Measurements from ENCODE around the gene TUT1. TPM values are rescaled to one million over a fixed set of nuclear protein-coding genes. Genes with fewer than 3 reads are reported as not detected.
"Not testable (repeated sequence)": the region's sequence is repeated elsewhere in the genome, so short reads cannot be mapped to it uniquely, and the experiment has no call there.

TUT1 gene
- total and polyA plus RNA-seq, 2 of the 4 experiments (the other 2 are of a cell fraction) = 4.3 to 10.1 TPM

DNA sequence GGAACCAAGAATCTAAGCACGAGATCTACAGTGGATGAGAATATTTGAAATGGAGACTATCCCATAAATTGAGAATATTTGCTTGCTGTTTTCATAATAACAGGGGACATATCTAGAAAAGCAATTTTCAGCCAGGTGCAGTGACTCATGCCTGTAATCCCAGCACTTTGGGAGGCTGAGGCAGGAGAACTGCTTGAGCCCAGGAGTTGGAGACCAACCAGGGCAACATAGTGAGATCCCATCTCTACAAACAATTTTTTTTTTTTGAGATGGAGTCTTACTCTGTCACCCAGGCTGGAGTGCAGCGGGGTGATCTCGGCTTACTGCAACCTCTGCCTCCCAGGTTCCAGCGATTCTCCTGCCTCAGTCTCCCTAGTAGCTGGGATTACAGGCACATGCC lies 9.6 kb downstream of the TUT1 start:
- intact Hi-C loops (cut with micrococcal nuclease); H3K4me3 ChIP-seq (ENCODE audit: insufficient read depth, low read depth, low read length); DNase-seq; H3K14ac ChIP-seq (replicated peaks; ENCODE audit: low read depth, low read length); ATAC-seq (ENCODE audit: low read depth); in situ Hi-C loops (cut with MboI; ENCODE audit: low sequenced_read_pairs); H4K8ac ChIP-seq (ENCODE audit: low read depth in 2 of 2, low read length in 2 of 2); H4K91ac ChIP-seq (ENCODE audit: insufficient read depth, low read depth, low read length); H2AFZ ChIP-seq (replicated peaks; ENCODE audit: low read length, poor library complexity); H3K9ac ChIP-seq (ENCODE audit: low read depth, low read length); H3K9me3 ChIP-seq (ENCODE audit: control insufficient read depth, insufficient read depth, low read length); dilution Hi-C loops (cut with HindIII; ENCODE audit: low sequenced_read_pairs, unreplicated experiment); H4K20me1 ChIP-seq (ENCODE audit: insufficient read depth, low read length); H3K4me1 ChIP-seq (ENCODE audit: control insufficient read depth, insufficient read depth, low read length); H2BK20ac ChIP-seq (ENCODE audit: low read depth, low read length); H3K4ac ChIP-seq (ENCODE audit: low read depth, low read length); H3K9me1 ChIP-seq (ENCODE audit: insufficient read depth, low read length); H3K18ac ChIP-seq (ENCODE audit: low read depth, low read length); H3K4me2 ChIP-seq (ENCODE audit: low read depth, low read length); H3K56ac ChIP-seq (ENCODE audit: extremely low read depth, insufficient read depth, low read length); BruUV-seq (replicated peaks); H3K27me3 ChIP-seq (ENCODE audit: control insufficient read depth, insufficient read depth, low read length); H2AK9ac ChIP-seq (replicated peaks; ENCODE audit: low read depth, low read length, poor library complexity); POLR2A ChIA-PET (ENCODE audit: unreplicated experiment); H3K27ac ChIP-seq (ENCODE audit: insufficient read depth, low read length); H2BK15ac ChIP-seq (ENCODE audit: low read depth, low read length); H3K23ac ChIP-seq (ENCODE audit: low read depth, low read length); H4K5ac ChIP-seq (ENCODE audit: low read depth, low read length); H2BK5ac ChIP-seq (ENCODE audit: low read depth, low read length, poor library complexity, severe bottlenecking); H2BK120ac ChIP-seq (ENCODE audit: low read depth, low read length); H2AK5ac ChIP-seq (ENCODE audit: low read depth, low read length); CTCF ChIA-PET: not testable (repeated sequence)
- peaks cover 33% of the 10 kb centered on the region for H3K36me3 ChIP-seq (ENCODE audit: control insufficient read depth, insufficient read depth, low read length)
- H3K79me1 ChIP-seq (ENCODE audit: low read depth in 1 of 2, low read length in 2 of 2) = peaks cover 7 to 33% of the 10 kb centered on the region in 2 experiments
- WGBS, 2 experiments (ENCODE audit: extremely low coverage in 2 of 2, insufficient read length in 1 of 2) = 100% methylated on average over 1 of the region's 4 CpGs; no CpG with 5 or more reads in 1 of the 2 experiments
